ENCODE measurements around the gene LANCL2. TPM values are rescaled to one million over a fixed set of nuclear protein-coding genes. Genes with fewer than 3 reads are reported as not detected.

LANCL2 gene
- total RNA-seq, 1 experiment from 2014 or later: 29.1 TPM

DNA sequence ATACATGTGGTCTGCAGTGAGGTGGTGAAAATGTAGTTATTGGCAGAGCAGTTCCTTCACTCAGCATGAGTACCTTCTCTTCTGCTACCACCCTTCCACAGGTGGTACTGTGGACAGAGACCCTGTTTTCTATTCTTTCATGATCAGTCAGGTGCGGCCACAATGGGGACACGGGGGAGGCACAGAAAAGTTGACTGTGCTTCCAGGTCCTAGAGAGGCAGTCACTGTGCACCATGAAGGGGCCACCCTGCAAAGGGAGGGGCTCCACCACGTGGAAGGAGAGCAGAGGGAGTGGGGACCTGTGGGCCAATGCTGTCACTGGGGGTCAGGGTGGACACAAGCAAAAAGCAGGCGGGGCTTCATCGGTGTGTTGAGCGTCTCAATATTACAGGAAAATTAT, 3.6 kb upstream of the LANCL2 start:
- DNase-seq (ENCODE audit: low read depth): no peak

DNA sequence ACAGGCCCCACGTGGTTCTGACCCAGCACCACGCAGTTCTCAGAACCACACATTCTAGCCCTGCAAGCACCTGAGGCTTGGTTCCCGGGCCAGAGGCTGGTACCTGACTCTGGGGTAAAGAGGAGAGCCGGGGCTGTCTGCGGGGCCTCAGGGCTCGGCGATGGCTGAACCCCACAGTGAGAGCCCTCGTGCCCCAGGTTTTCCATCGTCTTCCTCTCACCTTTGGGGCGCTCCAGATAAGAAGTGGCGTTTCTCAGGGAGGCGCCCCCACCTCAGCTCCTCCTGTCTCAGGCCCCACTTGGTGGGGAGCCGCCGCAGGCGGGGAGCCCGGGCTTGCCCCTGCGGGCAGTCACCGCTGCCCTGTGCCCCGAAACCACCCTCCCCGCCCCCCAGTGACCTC, 2.2 kb upstream of the LANCL2 start:
- DNase-seq (ENCODE audit: low read depth): no peak

DNA sequence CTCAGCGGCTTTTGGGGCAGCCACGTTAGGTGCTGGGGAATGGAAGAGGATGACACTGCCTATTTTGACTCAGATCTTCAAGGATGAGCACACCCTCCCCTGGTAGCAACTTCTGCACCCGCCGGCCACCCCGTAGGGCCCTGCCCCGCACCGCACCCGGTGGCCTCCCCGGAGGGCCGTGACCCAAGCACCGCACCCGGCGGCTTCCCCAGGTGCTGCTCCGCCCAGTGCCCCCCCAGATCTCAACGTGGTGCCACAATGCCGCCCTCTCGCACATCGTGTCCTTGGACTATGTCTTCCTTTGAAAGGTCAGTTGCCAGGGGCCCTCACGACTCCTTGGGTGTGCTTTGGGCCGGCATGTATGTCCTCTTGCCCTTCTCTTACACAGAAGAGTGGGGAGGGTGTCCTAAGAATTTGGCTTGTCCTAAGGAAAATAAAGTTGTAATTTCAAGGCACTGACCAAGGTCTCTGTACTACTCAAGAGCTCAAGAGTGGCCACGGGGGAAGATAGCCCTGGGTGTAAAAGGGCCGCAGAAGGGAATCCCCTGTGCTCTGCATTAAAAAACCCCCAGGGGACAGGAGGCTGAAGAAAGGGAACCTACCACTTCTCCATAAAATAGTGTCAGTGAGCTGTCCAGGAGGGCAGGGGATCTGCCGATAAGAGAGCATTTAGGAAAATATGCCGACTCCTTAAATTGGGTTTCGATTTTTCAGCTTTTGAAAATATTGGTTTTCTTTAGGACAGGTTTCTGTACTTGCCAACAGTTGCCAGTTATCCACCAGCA, 1.6 kb upstream of the LANCL2 start:
- no peak for DNase-seq (ENCODE audit: low read depth)

DNA sequence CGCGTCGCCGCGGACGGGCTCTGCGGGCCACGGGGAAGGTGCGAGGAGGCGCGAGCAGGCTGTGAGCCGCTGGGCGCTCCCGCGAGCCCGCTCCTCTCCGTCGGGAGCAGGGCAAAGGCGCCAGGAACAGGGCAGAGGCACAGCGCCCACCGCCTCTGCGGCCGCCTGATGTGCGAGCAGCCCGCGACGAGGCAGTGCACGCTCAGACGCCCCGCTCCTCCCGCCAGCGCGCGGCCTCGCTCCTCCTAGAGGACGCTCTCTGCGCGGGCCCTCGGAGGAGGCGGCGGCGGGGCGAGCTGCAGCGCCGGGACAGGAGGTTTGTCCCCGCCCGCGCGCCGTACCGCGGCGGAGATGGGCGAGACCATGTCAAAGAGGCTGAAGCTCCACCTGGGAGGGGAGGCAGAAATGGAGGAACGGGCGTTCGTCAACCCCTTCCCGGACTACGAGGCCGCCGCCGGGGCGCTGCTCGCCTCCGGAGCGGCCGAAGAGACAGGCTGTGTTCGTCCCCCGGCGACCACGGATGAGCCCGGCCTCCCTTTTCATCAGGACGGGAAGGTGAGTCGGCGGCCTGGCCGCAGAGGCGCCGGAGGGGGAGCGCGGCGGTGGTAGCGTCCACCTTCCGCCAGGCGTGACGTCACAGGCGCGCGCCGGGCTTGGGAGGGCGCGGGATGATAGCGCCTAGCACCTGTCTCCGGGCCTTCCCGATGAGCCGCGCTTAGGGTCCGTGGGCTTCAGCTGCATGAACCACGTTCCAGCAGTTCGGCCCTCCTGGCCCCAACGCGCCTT, 731 bp downstream of the LANCL2 start:
- peak; percentile 98 for DNase-seq (ENCODE audit: low read depth)

DNA sequence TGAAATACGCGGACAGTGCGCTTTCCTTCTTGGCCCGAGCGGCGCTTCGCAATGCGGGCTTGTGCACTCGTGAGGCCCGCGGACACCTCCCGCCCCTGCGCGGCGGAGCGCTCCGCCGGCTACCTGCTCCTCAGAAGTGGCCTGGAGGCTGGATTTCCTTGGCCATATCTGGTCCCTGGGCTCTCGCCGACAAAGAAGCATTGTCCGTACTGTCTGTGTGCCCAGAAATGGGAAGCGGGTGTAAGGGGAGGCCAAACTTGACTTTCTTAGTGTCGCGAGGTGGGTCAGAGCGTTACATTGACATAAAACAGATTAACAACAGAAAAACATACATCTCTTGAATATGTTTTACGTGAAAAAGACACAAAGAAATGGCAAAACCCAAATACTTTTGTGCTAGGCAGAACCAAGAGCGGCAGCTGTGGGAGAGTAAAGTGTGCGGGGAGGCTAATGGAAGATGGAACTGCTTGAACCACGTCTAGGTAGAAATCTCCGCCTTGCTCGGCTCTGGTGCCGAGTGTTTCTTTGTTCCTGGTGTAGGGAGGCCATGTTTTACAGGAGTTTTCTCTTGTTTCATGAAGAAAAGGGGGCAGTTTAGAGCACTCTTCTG, 1.4 kb downstream of the LANCL2 start:
- DNase-seq (ENCODE audit: low read depth): no peak

DNA sequence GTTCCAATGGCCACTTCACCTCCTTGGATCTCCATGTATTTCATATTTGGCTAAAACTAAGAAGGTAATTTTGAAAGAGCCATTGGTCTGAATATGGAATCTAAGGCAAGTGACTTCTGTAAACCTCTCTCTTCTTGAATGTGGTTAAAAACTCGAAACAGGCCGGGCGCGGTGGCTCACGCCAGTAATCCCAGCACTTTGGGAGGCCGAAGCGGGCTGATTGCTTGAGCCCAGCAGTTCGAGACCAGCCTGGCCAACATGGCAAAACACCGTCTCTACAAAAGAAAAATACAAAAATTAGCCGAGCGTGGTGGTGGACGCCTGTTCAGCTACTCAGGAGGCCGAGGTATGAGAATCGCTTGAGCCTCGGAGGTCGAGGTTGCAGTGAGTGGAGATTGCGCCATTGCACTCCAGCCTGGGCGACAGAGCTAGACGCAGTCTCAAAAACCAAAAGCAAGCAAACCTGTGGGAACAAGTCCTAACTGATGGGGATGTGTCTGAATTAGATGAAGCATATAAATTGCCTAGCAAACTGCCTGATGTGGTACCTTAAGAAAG, 2.2 kb downstream of the LANCL2 start:
- DNase-seq (ENCODE audit: low read depth): no peak

DNA sequence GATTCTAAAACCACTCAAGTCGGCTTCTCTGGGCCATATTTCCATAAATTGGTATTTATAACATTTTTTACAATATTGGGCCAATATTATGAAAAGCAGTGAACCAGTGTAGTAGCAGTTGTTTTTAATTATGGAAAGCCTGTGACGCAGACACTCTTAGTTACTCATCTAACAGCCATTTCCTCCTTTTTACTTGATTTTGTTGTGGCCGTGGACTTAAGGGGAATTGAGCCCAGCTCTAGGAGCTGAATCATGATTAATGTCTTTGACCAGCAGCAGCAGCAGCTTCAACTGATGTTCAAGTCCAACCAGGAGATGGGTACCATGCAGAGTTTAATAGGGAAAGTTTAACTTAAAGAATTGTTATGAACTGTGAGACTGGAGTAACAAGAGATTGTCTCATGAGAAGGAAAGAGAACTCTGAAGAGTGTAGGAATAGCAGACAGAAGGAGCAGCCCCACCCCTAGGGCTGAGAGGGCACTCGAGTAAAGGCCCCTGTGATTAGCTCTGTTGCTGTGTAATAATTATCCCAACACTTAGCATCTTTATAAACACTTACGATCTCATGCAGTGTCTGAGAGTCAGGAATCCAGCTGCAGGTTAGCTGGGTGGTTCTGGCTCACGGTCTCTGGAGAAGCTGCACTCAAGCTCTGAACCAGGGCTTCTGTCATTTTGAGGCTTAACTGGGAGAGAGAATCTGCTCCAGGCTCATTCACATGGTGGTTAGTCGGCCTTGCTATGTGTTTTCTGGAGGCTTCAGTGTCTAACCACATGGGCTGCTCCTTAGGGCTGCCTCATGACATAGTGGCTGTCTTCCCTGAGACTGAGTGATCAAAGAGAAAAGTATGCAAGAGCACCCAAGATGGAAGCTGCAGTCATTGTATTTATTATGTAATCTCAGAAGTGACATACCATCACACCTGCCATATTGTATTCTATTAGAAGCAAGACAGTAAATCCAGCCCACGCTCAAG, 4.6 kb downstream of the LANCL2 start:
- DNase-seq (ENCODE audit: low read depth): peak; percentile 91

DNA sequence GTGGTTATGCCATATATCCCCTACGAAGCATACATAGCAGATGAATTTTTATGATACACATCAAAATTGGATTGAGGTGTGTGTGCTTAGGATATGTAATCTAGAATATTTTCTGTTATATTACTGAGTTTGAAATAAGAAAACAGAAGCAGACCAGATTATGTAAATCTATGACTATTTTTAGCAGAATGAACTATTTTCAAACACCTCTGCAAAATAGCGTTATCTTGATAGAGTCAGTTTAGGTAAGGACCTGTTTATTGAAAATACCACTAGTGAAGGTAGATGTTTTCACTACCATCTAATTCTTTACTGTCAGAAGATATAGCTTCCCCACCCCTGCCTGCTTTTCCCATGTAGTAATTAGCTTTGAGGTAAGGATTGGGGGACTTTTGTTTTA, 9.1 kb downstream of the LANCL2 start:
- no peak for DNase-seq (ENCODE audit: low read depth)

DNA sequence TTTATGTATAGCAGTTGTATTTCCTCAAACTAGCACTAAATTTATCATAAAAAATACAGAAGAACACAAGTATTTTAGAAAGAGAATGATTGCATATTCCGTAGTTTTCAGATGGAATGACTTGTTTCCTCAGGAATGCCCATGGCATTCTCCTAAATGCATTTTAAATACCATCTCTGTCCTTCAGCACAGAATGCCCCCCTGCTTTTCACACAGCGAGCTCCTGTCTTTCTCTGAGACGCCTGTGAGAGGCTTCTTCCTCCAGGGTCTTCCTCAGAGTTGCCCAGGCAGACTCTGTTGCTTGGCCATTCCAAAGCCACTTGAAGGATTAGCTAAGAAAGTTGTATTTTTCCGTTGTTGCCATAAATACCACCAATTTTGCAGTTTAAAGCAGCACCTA, 10.1 kb downstream of the LANCL2 start:
- no peak for DNase-seq (ENCODE audit: low read depth)

DNA sequence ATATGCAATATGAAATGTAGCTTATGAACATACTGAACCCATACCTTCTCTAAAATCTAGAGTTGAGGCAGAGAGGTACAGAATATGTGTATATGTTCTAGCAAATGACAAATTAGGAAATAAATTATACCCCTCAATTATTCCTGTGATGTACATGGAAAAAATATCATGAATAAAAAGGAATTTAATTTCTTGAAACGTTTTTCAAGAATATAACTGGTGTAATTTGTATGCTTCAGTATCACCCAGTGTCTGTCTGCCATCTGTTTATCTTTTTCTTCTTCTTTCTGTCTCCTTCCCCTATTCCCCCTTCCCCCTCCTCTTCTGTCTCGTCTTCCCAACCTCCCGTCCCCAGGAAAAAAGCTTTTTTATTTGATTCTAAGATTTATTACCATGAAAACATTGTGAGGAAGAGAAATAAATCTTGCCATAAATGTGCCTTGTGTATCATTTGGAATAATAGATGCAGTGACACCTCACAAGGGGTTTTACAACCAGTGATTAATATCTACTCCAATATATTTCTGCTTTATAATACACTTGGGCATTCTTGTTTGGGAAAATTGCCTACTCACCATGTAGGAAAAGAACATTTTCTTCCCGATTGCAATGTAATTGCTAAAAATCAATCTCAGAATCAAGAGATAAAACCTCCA, 12.2 kb downstream of the LANCL2 start:
- no peak for DNase-seq (ENCODE audit: low read depth)

DNA sequence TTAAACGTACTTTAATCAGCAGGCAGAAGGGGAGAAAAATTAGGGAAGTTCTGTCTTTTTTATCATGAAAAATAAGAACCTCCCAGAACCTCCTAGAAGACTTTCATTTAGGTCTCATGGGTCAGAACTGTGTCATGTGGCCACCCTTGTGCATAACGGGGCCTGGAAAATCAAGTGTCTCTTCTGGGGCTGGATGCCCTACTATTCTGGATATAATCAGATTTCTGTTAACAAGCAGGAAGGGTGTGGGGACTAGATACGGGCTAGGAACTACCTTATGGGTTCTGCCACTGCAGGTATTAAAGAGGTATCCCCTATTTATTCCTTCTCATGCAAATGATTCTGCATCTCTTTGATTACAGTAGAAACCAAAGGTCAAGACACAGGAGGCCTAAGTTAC, 14.1 kb downstream of the LANCL2 start:
- no peak for DNase-seq (ENCODE audit: low read depth)

DNA sequence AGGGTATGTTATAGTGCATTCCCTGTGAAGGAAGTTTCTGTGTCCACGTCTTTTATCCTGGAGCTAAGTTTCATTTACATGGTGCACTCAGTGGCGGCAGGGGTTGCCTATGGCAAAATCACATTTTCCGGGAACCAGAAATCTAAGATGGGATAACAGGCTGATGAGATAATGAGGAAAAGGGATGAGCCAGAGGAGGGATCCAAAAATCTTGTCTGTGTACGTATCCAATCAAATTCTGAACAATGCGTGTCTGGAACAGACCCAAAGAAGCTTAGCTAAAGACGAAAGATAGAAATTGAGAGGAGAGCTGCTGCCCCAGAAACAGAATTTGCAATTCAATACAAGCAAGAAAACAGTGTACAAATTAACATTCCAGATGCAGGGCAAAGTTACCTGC, 16.1 kb downstream of the LANCL2 start:
- DNase-seq (ENCODE audit: low read depth): no peak

DNA sequence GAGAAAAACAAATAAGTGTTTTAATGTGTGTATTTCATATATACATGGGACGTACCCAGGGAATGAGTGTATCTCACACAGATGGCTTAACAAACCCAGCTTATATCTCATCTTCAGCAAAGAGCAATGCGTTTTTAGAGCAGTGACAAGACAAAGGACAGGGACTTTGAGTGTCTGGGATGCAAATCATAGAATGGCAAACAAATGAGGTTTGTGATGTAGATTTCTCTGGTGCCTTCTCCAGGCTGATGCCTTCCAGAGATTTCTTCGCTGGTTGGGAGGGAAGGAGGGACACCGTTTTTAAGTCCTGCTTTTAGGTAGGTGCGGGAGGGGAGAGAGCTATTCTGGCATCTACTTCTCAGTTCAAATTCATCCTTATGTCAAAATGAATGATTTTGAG, 16.6 kb downstream of the LANCL2 start:
- no peak for DNase-seq (ENCODE audit: low read depth)

DNA sequence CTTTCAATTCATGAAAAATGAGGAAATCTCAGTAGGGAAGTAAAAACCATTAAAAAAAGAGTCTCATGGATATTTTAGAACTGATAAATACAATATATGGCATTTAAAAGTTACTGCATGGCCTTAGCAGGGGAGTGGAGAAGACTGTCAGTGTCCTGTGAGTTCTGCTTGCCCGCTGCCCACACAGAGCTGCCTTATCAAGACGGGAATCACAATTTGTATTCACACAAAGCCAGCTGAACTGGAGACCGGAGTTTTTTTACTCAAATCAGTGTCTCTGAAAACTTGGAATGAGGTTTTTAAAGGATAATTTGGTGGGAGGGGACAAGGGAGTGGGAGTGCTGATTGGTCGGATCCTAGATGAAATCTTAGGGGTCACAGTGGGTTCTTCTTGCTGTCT, 17.1 kb downstream of the LANCL2 start:
- DNase-seq (ENCODE audit: low read depth): no peak

DNA sequence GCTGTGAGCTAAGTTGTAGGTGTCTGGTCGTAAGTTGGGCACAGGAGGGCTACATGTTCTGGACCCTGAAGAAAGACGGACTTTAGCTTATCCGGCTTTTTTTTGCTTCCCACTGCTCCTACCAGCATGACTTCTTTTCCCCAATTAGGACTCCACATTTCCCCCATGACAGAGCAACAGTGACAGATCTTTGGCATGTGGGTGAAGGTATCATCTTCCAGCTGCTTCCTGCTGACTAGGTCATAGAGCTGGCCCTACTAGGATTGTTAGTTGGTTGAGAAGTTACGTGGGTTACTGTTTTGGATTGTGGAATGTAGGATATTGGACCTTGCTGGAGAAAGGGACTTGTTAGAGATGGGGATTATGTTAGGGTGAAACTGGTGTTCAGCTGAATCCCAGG, 21.4 kb downstream of the LANCL2 start:
- no peak for DNase-seq (ENCODE audit: low read depth)

DNA sequence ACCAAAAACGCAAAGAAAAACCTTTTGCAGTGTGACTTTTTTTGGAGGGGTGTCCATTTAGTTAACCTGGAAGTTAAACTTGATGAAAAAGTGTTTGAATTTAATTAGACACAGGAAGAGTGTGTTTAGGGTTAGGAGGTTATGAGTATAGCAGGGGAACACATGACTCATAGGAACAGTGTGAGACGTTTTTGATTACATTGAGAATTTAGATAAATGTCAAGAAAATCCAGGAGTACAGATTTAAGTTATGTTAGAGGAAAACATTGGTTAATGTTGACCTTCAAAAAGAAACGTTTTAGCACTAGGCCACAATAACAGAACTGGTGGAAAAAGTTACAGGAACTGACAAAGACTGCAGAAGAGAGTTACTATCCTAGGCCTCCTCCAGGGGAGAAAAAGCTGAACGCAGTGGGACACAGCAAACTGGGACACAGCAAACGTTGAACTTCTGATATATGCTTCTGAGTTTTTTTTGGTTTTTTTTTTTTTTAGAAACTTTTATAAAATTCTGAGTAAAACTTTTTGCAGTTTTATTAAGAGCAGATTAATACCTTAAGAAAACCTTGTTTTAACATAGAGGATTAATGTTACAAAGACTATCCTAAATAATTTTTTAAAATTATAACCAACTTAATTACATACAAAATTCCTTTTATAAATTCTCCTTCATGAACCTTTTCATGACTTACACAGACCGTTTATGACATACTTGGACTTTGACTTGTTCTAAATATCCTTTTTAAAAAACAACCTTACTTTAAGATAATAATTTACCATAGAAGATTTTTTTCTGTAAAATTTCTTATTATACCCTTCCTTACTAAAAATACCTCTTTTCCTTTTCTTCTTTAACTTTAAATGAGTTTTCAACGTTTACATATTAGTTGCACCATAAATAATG, 22.2 kb downstream of the LANCL2 start:
- DNase-seq (ENCODE audit: low read depth): peak; percentile 55

DNA sequence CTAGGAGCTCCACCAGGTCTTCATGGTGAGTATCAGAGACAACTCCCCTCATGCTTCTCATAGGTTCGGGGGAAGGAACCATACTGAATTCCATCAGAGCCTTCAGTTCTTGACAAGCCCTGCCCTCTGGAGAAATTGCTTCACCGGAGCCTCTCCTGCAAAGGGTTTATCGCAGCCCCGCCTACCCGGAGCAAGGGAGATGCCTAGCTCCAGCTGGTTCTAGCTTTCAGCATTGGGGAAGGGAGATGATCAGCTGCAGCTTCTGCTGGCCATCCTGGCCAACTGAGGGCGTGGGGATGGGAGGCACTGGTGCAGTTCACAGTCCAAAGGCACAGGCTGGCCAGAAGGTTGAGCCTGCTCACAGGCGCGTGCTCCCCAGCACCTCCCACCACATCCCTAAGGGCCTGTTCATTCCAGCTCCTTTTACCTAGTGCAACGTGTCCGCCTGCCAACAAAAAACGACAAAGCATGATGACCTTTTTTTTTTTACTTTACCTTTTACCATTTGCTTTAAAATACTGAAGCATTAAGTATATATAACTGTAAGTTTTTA, 31.2 kb downstream of the LANCL2 start:
- DNase-seq (ENCODE audit: low read depth): no peak

DNA sequence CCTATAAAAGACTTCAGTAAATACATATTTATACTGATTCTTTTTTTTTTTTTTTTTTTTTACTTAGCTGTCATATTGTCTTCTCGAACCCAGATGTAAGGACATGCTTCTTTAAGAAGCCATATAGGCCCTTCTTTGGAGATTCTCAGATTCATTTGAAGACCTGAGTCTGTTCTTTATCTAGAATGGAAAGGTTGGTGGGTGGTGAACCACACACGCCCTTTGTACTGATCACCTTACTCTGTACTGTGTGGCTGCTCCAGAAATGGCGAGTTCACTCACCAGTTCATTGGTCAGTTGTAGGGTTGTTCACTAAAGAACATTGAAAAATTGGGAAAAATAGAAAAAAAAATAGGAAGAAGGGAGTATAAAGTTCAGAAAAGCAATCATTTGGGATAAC, 32.5 kb downstream of the LANCL2 start:
- no peak for DNase-seq (ENCODE audit: low read depth)

DNA sequence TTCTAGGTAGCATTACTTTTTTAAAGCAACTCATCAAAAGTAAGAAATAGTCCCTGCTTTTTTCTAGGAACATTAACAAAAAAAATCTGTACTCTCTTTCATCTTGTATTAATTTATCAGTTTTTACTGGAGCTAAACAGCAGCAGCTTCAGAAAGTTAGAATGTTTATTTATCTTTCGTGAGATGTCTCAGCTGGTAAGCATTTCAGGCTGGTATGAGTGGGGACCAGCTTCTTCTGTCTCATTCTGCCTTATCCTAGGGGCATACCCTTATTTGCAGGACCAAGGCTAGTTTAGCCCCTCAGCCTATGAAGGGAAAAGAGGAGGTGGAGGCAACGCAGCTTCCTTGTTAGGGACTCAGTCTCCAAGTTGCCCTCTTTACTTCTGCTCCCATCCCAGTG, 35.1 kb downstream of the LANCL2 start:
- no peak for DNase-seq (ENCODE audit: low read depth)

All from RPMI7951 (cell line).